Stomach (tissue), 9 donors: ENCODE data around the gene CDK17. TPM values are rescaled to one million over a fixed set of nuclear protein-coding genes. Genes with fewer than 3 reads are reported as not detected.

Experiments used
- DNase-seq, 2 donors: peaks; one replicate each; pipeline versions ENCODE4 v3.0.0 to v3.0.0-alpha.2; 2013 to 2019
- H3K27ac ChIP-seq, 5 donors: fragments of 200-600 bp in 4 of 5; sonication (generic) in 4 of 5; one replicate each; pipeline ENCODE4 v1.5.1; 2013 to 2019; ENCODE audit warnings: mild to moderate bottlenecking in 1 of 5, moderate library complexity in 1 of 5
- H3K27me3 ChIP-seq, 3 donors: fragments of 200-600 bp; sonication (generic); one replicate each; pipeline ENCODE4 v1.5.1; 2017 to 2019; ENCODE audit warnings: mixed run types in 1 of 3
- H3K36me3 ChIP-seq, 4 donors: fragments of 200-600 bp; sonication (generic); 1 replicate in 3 of 4; 2 replicates in 1 of 4; pipeline ENCODE4 v1.5.1; 2016 to 2019
- H3K4me1 ChIP-seq, 4 donors: fragments of 200-600 bp; sonication (generic); one replicate each; pipeline ENCODE4 v1.5.1; 2016 to 2019
- H3K4me3 ChIP-seq, 4 donors: fragments of 200-600 bp; sonication (generic) in 3 of 4; one replicate each; pipeline ENCODE4 v1.5.1; 2016 to 2019; ENCODE audit warnings: mild to moderate bottlenecking in 1 of 4
- H3K9me3 ChIP-seq, 4 donors: fragments of 200-600 bp; sonication (generic); one replicate each; pipeline ENCODE4 v1.5.1; 2016 to 2019
- CTCF ChIP-seq, 7 experiments: fragments of 450-650 bp in 4 of 7; fragments of 200-600 bp in 3 of 7; sonication (generic) in 3 of 7; IDR thresholded peaks; one replicate each; pipeline ENCODE4 v1.5.1; 2016 to 2019; ENCODE audit warnings: antibody characterized with exemption in 7 of 7, control low read depth in 2 of 7, mild to moderate bottlenecking in 1 of 7
- EP300 ChIP-seq: sonication (generic); formaldehyde crosslinking; IDR thresholded peaks from one replicate; pipeline ENCODE4 v1.6.1; 2017; ENCODE audit warnings: antibody characterized with exemption
- POLR2A ChIP-seq, 4 donors: fragments of 450-650 bp; IDR thresholded peaks; one replicate each; pipeline ENCODE4 v1.6.1; 2016; ENCODE audit warnings: antibody characterized with exemption in 4 of 4, control low read depth in 2 of 4, mild to moderate bottlenecking in 1 of 4, moderate library complexity in 1 of 4
- POLR2AphosphoS5 ChIP-seq, 3 donors: sonication (generic); formaldehyde crosslinking; IDR thresholded peaks; one replicate each; pipeline ENCODE4 v1.6.1; 2016; ENCODE audit warnings: antibody characterized with exemption in 3 of 3
- WGBS, 5 donors: extraction: QIAGEN DNeasy Blood & Tissue Kit in 3 of 5; methylation state at CpG; one replicate each; pipeline versions ENCODE4 v1.1.5 to v1.1.7; 2013 to 2018; 5-methylcytosine and 5-hydroxymethylcytosine counted together
- intact Hi-C: fragments of 100-400 bp; cut with DNase I; formaldehyde crosslinking; loops from one replicate; pipeline ENCODE4 v1.15.1; 2023; ENCODE audit warnings: low total_unique reads
- polyA plus RNA-seq, 3 donors: library from polyadenylated mRNA; stranded (reverse); fragments of 200-250 nt; gene quantifications; one replicate each; pipeline ENCODE4 v1.2.3, GENCODE V29; 2013
- total RNA-seq, 5 donors: library from RNA; depleted of rRNA; stranded (reverse); fragments of >200 nt; gene quantifications; one replicate each; pipeline versions ENCODE4 v1.1.0 to v1.2.3, GENCODE V29; 2014 to 2016
- donor health status: healthy with polysubstance abuse.
- donor health status: Bipolar disorder and iron deficiency.
- donor health status: healthy.

The CDK17 gene
- total and polyA plus RNA-seq, 8 donors, result 5.4 to 137 (median 40.5) TPM

DNA sequence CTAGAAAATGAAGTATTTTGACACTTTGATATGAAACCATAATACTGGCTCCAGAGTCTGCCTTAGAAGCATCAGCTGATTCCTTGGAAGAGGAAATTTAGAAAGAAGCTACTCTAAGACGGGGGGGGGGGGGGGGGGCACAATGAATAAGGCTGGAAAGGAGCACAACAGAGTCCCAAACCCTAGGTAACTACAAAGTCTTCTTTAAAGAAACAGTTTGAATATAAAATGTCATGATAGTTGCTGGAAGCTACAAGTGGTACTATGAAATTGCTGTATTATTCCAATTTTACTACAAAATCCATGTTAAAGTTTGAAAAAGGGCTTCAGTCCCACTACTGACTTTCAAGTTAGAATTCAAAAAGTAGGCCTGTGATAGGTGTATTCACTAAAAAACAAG, 31.6 kb downstream of the CDK17 start:
- peak overlapping the region in 2 of 5 donors; percentile 35 to 52 for H3K27ac ChIP-seq
- H3K4me3 ChIP-seq, result no peak overlapping the region
- intact Hi-C loops, result no loop called here
- no peak for TF ChIP-seq POLR2A (IDR thresholded peaks at IDR 0.05)
- TF ChIP-seq EP300, result no peak
- TF ChIP-seq POLR2AphosphoS5 (IDR thresholded peaks at IDR 0.05), result no peak
- peaks cover 9 to 89% (median 41%) of the 10 kb centered on the region in 4 donors for H3K4me1 ChIP-seq
- H3K27me3 ChIP-seq, result no peaks in the 10 kb centered on the region
- H3K36me3 ChIP-seq, result no peaks in the 10 kb centered on the region
- H3K9me3 ChIP-seq, result no peaks in the 10 kb centered on the region
- DNase-seq, result no peak
- 27 to 58% (median 56%) methylated on average over 1 of the region's 1 CpG for WGBS, 5 donors

GRCh38 chr12:96368233-96368632, 32.0 kb downstream of the CDK17 start:
- peak in 1 of 2 donors; percentile 56 for DNase-seq
- Histone ChIP-seq H3K9me3 (no peaks in the 10 kb centered on the region), H3K36me3 (no peaks in the 10 kb centered on the region), H3K4me3 (no peak overlapping the region), H3K27me3 (no peaks in the 10 kb centered on the region), H3K27ac (peak overlapping the region in 2 of 5 donors; percentile 35 to 52), H3K4me1 (peaks cover 9 to 89% (median 40%) of the 10 kb centered on the region in 4 donors)
- intact Hi-C loops, result no loop called here
- TF ChIP-seq POLR2AphosphoS5 (IDR thresholded peaks at IDR 0.05) (no peak), CTCF (IDR thresholded peaks at IDR 0.05) (no peak), EP300 (no peak), POLR2A (IDR thresholded peaks at IDR 0.05) (no peak)
- 27 to 39% (median 34%) methylated on average over 2 of the region's 2 CpGs for WGBS, 5 donors

DNA sequence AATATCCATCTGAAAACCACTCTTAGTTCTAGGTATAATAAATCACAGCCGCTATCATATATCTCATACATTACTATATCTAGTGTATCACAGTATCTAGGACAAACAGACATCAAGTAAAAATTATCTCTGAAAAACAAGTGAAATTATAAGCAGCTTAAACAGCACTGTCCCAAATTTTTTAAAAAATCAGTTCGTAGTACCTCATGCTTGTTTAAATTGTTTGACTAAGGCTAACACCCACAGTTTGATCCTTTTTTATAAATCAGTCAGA, 33.9 kb downstream of the CDK17 start:
- H3K27me3 ChIP-seq, result no peaks in the 10 kb centered on the region
- H3K4me1 ChIP-seq, result peaks cover 13 to 89% (median 37%) of the 10 kb centered on the region in 4 donors
- intact Hi-C loops, result no loop called here
- H3K36me3 ChIP-seq, result no peaks in the 10 kb centered on the region
- TF ChIP-seq POLR2AphosphoS5 (IDR thresholded peaks at IDR 0.05), result no peak
- TF ChIP-seq CTCF (IDR thresholded peaks at IDR 0.05), result no peak
- no peak overlapping the region for H3K4me3 ChIP-seq
- H3K9me3 ChIP-seq, result no peaks in the 10 kb centered on the region
- peak overlapping the region in 2 of 5 donors; percentile 15 to 51 for H3K27ac ChIP-seq
- WGBS, 5 donors, result 82 to 89% (median 85%) methylated on average over 2 of the region's 2 CpGs
- DNase-seq, result no peak

DNA sequence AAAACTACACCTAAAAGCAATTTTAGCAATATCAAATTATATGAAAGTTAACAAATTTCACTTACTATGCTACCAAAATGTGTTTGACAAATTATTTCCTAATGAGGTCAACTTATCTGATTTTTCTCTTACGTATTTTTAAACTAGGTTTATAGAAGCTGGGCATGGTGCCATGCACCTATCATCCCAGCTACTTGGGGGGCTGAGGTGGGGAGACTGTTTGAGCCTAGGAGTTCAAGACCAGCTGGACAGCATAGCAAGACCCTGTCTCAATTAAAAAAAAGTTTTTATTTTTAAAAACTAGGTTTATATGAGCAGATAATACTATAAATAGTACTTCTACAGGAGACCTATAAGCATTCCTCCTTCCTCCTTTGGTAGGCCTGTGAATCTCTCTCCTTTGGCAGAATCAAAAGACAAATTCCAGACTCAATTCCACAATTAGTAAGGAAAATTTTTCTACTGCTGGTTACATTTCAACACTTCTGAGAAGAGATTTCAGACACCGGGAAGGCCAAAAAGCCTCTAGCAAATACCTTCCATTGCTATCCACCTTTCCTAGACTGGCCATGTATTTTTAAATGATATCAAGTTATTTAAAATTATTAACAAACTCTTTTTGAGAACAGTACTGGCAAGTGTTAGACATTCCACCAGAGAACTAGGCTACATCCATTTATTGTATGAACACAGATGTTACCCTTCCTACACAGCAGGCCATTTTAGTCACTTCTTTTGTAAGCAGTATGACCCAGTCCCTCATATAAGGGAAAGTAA, 34.4 kb downstream of the CDK17 start:
- Histone ChIP-seq H3K4me3 (no peak overlapping the region), H3K4me1 (peaks cover 14 to 89% (median 38%) of the 10 kb centered on the region in 4 donors), H3K27me3 (no peaks in the 10 kb centered on the region), H3K27ac (peak overlapping the region in 2 of 5 donors; percentile 15 to 51), H3K36me3 (no peaks in the 10 kb centered on the region), H3K9me3 (no peaks in the 10 kb centered on the region)
- TF ChIP-seq CTCF (IDR thresholded peaks at IDR 0.05) (no peak), POLR2A (IDR thresholded peaks at IDR 0.05) (no peak), EP300 (no peak), POLR2AphosphoS5 (IDR thresholded peaks at IDR 0.05) (no peak)
- 53 to 65% (median 60%) methylated on average over 2 of the region's 2 CpGs for WGBS, 5 donors
- intact Hi-C loops, result no loop called here
- DNase-seq, result no peak

GRCh38 chr12:96364092-96364700, 36.0 kb downstream of the CDK17 start:
- H3K4me3 ChIP-seq, result no peak overlapping the region
- TF ChIP-seq EP300 (no peak), CTCF (IDR thresholded peaks at IDR 0.05) (no peak), POLR2AphosphoS5 (IDR thresholded peaks at IDR 0.05) (no peak), POLR2A (IDR thresholded peaks at IDR 0.05) (no peak)
- DNase-seq, result no peak

More at GRCh38 chr12:96364092-96364700, 36.0 kb downstream of the CDK17 start:
- no peaks in the 10 kb centered on the region for H3K36me3 ChIP-seq
- no peaks in the 10 kb centered on the region for H3K27me3 ChIP-seq
- H3K9me3 ChIP-seq, result no peaks in the 10 kb centered on the region
- no peak overlapping the region for H3K27ac ChIP-seq
- intact Hi-C loops, result no loop called here
- H3K4me1 ChIP-seq, result peaks cover 15 to 94% (median 41%) of the 10 kb centered on the region in 4 donors
- 87 to 93% (median 88%) methylated on average over 3 of the region's 3 CpGs for WGBS, 5 donors
